RWPE1 (cell line): Measurements from ENCODE around the gene SRP9.

Source experiments
- CTCF ChIA-PET: fragments of 350-600 bp; sonication (Branson Sonifier 250); formaldehyde crosslinking; extraction: SDS; loops from one replicate; lab custom pipeline; 2021; lab: Yijun Ruan, JAX
- POLR2A ChIA-PET: fragments of 400-600 bp; formaldehyde crosslinking; extraction: SDS; loops from one replicate; lab custom pipeline; 2020; ENCODE audit warnings: antibody characterized with exemption; ENCODE audit not compliant: low non-redundant PET; lab: Yijun Ruan, JAX
- DNase-seq: peaks from one replicate; pipeline ENCODE4 v3.0.0; 2012; ENCODE audit warnings: low spot score
- H3K27ac ChIP-seq: fragments of 450-650 bp; 2 replicates; pipeline ENCODE4 v1.5.1; 2017
- TF ChIP-seq, protein P1 (sequence below): fragments of 450-650 bp; conservative IDR thresholded peaks from 2 replicates; pipeline ENCODE4 v1.5.1; 2017; ENCODE audit warnings: low read depth, mild to moderate bottlenecking

SRP9 gene

DNA sequence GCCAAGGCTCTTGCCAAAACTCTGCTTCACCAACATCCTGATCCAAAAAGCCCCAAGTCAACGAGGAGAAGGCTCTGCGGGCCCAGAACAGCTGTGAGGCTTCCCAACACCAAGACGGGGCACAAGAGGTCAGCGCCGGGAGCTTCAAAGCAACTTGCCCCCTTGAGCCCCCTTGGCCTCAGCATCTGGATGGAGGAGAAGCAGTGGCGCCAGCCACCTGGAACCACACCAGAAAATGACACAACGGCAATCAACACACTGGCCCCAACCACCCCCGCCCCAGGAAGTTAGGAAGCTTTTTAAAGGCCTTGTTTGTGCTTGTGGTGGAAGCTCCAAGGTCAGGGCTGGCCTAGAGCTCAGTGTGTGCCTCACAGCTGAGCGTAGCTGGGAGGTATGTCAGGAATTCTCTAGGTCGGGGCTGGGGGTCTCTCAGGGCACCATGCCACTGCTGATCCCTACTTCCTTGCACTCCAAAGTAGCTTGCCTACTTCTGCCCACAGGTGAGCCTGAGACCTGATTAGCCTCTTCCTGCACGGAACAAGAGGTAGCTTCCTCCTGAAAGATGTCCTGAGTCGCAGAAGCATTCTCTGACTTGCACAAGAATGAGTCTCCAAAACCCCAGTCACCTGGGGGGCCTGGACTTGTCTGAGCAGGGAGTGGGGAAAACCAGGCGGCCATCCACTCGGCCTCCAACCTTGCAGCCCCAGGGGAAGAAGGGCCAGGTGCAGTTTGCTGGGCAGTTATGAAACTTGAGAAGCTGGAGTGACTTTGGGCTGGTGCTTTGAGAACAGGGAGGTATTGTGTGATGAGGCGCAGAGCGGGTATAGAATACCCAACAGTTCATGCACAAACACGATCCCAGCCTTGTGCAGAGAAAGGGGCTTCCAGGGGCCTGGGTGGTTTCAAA lies 9.7 kb upstream of the SRP9 start:
- H3K27ac ChIP-seq = peak overlapping the region; percentile 86
- no peak for DNase-seq
- TF ChIP-seq, protein P1, sequence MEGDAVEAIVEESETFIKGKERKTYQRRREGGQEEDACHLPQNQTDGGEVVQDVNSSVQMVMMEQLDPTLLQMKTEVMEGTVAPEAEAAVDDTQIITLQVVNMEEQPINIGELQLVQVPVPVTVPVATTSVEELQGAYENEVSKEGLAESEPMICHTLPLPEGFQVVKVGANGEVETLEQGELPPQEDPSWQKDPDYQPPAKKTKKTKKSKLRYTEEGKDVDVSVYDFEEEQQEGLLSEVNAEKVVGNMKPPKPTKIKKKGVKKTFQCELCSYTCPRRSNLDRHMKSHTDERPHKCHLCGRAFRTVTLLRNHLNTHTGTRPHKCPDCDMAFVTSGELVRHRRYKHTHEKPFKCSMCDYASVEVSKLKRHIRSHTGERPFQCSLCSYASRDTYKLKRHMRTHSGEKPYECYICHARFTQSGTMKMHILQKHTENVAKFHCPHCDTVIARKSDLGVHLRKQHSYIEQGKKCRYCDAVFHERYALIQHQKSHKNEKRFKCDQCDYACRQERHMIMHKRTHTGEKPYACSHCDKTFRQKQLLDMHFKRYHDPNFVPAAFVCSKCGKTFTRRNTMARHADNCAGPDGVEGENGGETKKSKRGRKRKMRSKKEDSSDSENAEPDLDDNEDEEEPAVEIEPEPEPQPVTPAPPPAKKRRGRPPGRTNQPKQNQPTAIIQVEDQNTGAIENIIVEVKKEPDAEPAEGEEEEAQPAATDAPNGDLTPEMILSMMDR = no peak
- ChIA-PET POLR2A (no interaction called here), CTCF (interaction anchor here (0.7 to 2.5 kb wide), 4 partner anchors 10 to 293 kb away, joined by 3 to 9 read pairs (median 6); partner anchors contain the start of gene SRP9)

DNA sequence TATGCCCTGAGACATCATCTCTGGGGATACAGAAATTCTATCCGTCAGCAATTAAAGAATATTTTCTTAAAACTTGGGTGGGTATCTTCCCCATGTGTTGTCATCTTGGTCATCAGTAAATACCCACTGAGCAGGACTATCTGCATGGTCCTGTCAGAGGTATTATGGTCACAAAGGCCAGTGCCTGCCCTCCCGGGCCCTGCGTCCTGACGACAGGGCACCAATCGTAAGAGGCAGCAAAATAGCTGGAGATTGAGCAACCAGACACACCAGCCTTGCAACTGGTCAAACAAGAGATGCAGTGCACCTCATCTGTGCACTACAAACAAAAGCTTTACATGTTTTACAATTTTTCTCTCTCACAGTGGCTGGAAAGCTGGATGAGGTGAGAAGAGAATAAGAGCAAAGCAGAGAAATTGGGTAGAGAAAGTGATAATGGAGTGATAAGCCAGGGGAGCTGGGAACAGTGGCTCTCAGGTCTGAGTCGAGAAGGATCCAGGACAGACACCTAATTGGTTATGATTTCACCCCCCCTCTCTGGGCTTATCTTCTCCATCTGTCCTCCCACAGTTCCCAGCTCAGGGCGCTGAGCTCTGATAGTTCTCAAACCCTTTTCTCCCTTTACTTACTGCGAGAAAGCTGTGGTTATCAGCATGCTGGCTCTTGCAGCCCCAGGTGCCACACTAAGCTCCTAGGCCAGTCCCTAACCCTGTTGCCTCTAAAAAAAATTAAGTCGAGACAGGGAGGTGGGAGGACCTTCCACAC lies 8.8 kb upstream of the SRP9 start:
- H3K27ac ChIP-seq = peak overlapping the region; percentile 86
- TF ChIP-seq, protein P1 = no peak
- POLR2A ChIA-PET = no interaction called here
- DNase-seq = no peak
- CTCF ChIA-PET = interaction anchor here (0.6 to 2.5 kb wide), 5 partner anchors 9 to 341 kb away, joined by 3 to 9 read pairs (median 3); partner anchors contain the start of genes LBR and SRP9

DNA sequence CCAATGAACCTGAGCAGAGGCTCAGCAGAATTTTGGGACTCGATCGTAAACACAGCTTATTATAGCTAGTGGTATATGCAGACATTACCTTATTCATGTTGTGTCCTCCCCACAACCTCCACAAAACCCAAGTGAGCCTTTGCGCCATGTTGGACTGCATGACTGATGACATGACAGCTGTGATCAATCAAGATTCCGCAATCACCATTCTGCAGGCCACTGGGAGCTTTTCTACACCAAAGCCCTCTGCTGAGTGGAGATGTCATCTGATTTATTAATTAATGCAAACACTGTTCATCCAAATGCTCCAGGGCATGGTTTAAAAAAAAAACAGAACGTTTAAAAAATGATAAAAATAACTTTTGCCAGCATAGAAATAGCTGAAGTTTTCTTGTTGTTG lies 7.9 kb upstream of the SRP9 start:
- DNase-seq = no peak
- ChIA-PET CTCF (interaction anchor here (0.6 to 4.7 kb wide), 7 partner anchors 33 to 341 kb away, joined by 3 to 38 read pairs (median 3); partner anchors contain the start of gene LBR), POLR2A (no interaction called here)
- no peak overlapping the region for H3K27ac ChIP-seq
- TF ChIP-seq, protein P1 = no peak

DNA sequence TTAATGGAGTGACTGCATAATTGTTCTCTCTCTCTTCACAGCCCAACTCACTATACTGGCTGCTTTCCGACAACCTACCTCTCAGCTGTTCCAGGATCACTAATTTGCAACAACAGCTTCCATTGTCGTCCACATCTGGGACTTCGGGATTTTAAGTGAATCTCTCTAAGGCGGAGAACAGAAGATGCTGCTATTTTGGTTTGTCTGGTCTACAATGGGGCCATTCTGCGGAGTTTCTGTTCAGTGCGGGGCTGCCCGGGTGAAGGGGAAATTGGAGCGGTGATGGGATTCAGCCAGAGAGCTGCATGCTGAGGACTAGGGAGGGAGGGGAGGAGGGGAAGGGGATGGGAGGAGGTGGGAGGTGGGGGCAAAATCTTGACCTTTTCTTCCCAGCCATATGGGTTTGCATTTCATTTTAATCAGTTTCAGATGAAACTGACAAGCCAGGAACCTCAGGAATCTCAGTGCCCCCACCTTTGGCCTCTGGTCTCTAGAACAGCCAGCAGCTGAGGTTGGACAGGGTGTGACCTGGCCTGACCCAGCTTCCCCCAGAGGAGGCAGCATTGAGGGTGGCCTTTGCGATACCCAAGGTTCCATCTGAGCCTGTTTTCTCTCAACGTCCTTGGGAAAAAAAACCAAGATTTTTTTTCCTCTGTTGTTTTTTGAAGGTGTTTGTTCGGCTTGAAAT lies 6.9 kb upstream of the SRP9 start:
- TF ChIP-seq, protein P1 = no peak
- no peak overlapping the region for H3K27ac ChIP-seq
- CTCF ChIA-PET = interaction anchor here (0.6 to 4.7 kb wide), 12 partner anchors 34 to 296 kb away, joined by 3 to 39 read pairs (median 4); partner anchors contain the start of gene ENAH
- POLR2A ChIA-PET = no interaction called here
- DNase-seq = no peak

DNA sequence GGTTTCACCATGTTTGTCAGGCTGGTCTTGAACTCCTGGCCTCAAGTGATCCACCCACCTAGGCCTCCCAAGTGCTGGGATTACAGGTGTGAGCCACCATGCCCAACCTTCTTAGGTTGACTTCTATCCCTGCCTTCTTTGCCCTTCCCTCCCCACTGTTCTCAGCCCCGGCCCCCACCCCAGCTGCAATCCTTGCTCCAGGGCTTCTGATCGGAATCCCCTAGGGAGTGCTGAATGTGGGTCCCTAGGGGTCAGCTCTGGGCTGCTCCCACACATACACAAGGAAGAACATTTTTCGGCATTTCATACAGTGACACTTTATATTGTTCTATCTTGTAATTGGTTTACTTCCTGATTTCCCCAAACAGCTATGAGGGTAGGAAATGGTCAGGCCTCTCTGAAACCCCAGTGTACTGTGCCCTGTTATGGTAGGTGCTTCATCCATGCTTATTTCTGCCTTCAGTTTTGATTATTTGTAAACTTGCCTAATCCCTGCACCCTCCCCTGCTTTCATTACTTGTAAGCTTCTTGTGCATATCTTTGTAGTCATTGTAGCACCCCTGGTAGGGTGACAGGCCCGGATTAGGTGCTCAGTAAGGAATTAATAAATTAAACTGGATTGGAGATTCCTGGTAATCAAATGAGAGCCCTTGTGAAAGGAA lies 5.8 kb upstream of the SRP9 start:
- CTCF ChIA-PET = interaction anchor here (0.6 to 4.7 kb wide), 56 partner anchors 9 to 307 kb away, joined by 3 to 39 read pairs (median 5); partner anchors contain the start of gene ENAH
- TF ChIP-seq, protein P1 = no peak
- H3K27ac ChIP-seq = peak overlapping the region; percentile 38
- DNase-seq = no peak
- POLR2A ChIA-PET = no interaction called here
